ENCODE results near the gene B4GALNT3. TPM values are rescaled to one million over a fixed set of nuclear protein-coding genes. Genes with fewer than 3 reads are reported as not detected.

B4GALNT3 gene
- total RNA-seq, 1 experiment from 2014 or later, result 23.3 TPM

DNA sequence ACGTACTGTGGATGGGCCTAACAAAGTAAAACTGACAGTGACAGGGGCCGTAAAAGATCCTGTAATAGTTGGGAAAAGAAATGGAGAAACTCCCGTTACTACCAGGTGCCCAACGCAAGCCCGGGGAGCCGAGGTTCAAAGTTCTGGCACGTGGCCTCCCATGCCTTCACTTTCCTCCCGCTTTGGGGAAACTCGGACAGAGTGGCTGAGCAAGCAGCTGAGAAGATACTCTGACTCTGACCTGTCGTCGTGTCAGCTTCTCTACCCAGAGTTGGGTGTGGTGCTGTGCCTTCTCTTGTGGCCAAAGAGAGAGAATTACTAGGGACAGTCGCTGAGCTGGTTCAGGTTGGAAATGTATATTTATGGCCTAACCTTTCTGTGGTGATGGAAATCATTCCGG lies 1.7 kb downstream of the B4GALNT3 start:
- no peak overlapping the region for H3K27ac Mint-ChIP-seq
- no peak overlapping the region for H2BK5ac ChIP-seq (ENCODE audit: insufficient read length, low read length)
- H3K4me1 ChIP-seq (ENCODE audit: insufficient read depth, low read length), result 0 out of 2 replicates have a peak, but pooled peaks cover 4% of the 10 kb centered on the region
- no peak overlapping the region for H2BK20ac ChIP-seq (ENCODE audit: low read depth, low read length, poor library complexity, severe bottlenecking)
- TF ChIP-seq, protein P1, sequence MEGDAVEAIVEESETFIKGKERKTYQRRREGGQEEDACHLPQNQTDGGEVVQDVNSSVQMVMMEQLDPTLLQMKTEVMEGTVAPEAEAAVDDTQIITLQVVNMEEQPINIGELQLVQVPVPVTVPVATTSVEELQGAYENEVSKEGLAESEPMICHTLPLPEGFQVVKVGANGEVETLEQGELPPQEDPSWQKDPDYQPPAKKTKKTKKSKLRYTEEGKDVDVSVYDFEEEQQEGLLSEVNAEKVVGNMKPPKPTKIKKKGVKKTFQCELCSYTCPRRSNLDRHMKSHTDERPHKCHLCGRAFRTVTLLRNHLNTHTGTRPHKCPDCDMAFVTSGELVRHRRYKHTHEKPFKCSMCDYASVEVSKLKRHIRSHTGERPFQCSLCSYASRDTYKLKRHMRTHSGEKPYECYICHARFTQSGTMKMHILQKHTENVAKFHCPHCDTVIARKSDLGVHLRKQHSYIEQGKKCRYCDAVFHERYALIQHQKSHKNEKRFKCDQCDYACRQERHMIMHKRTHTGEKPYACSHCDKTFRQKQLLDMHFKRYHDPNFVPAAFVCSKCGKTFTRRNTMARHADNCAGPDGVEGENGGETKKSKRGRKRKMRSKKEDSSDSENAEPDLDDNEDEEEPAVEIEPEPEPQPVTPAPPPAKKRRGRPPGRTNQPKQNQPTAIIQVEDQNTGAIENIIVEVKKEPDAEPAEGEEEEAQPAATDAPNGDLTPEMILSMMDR (conservative IDR thresholded peaks at IDR 0.05), result no peak
- no peaks in the 10 kb centered on the region for H3K79me1 ChIP-seq (ENCODE audit: insufficient read depth, low read depth, low read length, poor library complexity, severe bottlenecking)
- H3K27ac ChIP-seq (ENCODE audit: insufficient read length, low read depth, low read length), result no peak overlapping the region
- H3K79me2 ChIP-seq (ENCODE audit: insufficient read depth, low read length), result no peaks in the 10 kb centered on the region
- peaks cover 24 to 29% of the 10 kb centered on the region in 2 experiments for H3K4me1 Mint-ChIP-seq
- H3K14ac ChIP-seq (ENCODE audit: insufficient read depth, low read length), result no peak overlapping the region
- peak overlapping the region; percentile 51 for H3K4me2 ChIP-seq (ENCODE audit: insufficient read depth, insufficient read length, low read length)
- H3K36me3 Mint-ChIP-seq (ENCODE audit: insufficient read depth in 1 of 3, low read depth in 3 of 3), result peaks cover 5 to 11% (median 7%) of the 10 kb centered on the region in 3 experiments; a peak in 3 of 7 replicates
- H4K5ac ChIP-seq (ENCODE audit: insufficient read length, low read depth, low read length), result no peak overlapping the region
- peaks cover 6% of the 10 kb centered on the region; the same call in 1 of the 2 replicates for H3K27me3 ChIP-seq (ENCODE audit: insufficient read depth, low read length)
- no peak overlapping the region for H3K18ac ChIP-seq (ENCODE audit: insufficient read length, low read depth, low read length)
- no peaks in the 10 kb centered on the region for H4K20me1 ChIP-seq (ENCODE audit: control insufficient read depth, insufficient read depth, insufficient read length)
- H3K23me2 ChIP-seq (ENCODE audit: insufficient read length, low read depth, low read length, poor library complexity, severe bottlenecking), result peaks cover 12% of the 10 kb centered on the region
- no peak overlapping the region for H3T11ph ChIP-seq (ENCODE audit: low read length)
- no peak overlapping the region for H2AK5ac ChIP-seq (ENCODE audit: insufficient read length, low read length)
- H4K91ac ChIP-seq (ENCODE audit: insufficient read length, low read depth, low read length), result no peak overlapping the region
- no peak overlapping the region for H2BK12ac ChIP-seq (ENCODE audit: insufficient read length, low read depth, low read length)
- H3K9me3 ChIP-seq (ENCODE audit: control insufficient read depth, low read depth, low read length), result no peaks in the 10 kb centered on the region
- peaks cover 0 to 3% of the 10 kb centered on the region in 2 experiments; a peak in 1 of 5 replicates for H3K9me3 Mint-ChIP-seq
- H2AFZ ChIP-seq (ENCODE audit: low read length), result no peak overlapping the region
- no peak overlapping the region for H3K56ac ChIP-seq (ENCODE audit: insufficient read length, low read depth, low read length)
- WGBS (ENCODE audit: extremely low coverage, insufficient read length, low lambda C conversion rate), result no CpG with 5 or more reads among the region's 13 CpGs
- no peak overlapping the region for H3K4ac ChIP-seq (ENCODE audit: low read depth, low read length)
- H2BK120ac ChIP-seq (ENCODE audit: low read depth, low read length, poor library complexity, severe bottlenecking), result no peak overlapping the region
- peaks cover 45% of the 10 kb centered on the region for H3K27me3 Mint-ChIP-seq (ENCODE audit: low read depth)
- no peak for DNase-seq
- H3K9ac ChIP-seq (ENCODE audit: extremely low read depth, insufficient read length, low read length), result no peak overlapping the region
- H4K8ac ChIP-seq (replicated peaks; ENCODE audit: insufficient read length, low read depth, low read length), result no peak overlapping the region
- no peak overlapping the region for H2BK15ac ChIP-seq (ENCODE audit: low read depth, low read length)
- H3K4me3 Mint-ChIP-seq, result peak overlapping the region; percentile 82 to 87
- no peak overlapping the region for H3K23ac ChIP-seq (ENCODE audit: insufficient read length, low read depth, low read length)

All from H9 (cell line).